Activated CD8-positive, alpha-beta memory T cell treated with anti-CD3 and anti-CD28 coated beads for 1 hour (primary cell): ENCODE results near the gene COPZ2.
"Not testable (repeated sequence)": the region's sequence is repeated elsewhere in the genome, so short reads cannot be mapped to it uniquely, and the experiment has no call there.

Source experiments
- DNase-seq, 2 donors: peaks; one replicate each; pipeline ENCODE4 v3.0.0-alpha.2; 2020; ENCODE audit warnings: low read depth in 1 of 2; ENCODE audit errors: extremely low read depth in 1 of 2

Gene COPZ2

GRCh38 chr17:48010193-48010592 lies 27.4 kb downstream of the COPZ2 start:
- no peak for DNase-seq

GRCh38 chr17:48006936-48007709 lies 30.5 kb downstream of the COPZ2 start:
- DNase-seq, result no peak

- DNase-seq, result no peak
These were observed 32.6 kb downstream of the COPZ2 start for GRCh38 chr17:48004983-48005382.

- no peak for DNase-seq
These were observed 34.0 kb downstream of the COPZ2 start for GRCh38 chr17:48003417-48004151.

GRCh38 chr17:48002916-48003416 lies 34.6 kb downstream of the COPZ2 start:
- no peak for DNase-seq

GRCh38 chr17:48002266-48002915 lies 35.2 kb downstream of the COPZ2 start:
- no peak for DNase-seq

- not testable (repeated sequence) for DNase-seq
These were observed 35.9 kb downstream of the COPZ2 start for GRCh38 chr17:48001657-48002056.

- DNase-seq, result no peak
These were observed 36.4 kb downstream of the COPZ2 start for GRCh38 chr17:48001197-48001596.

GRCh38 chr17:47999582-47999981 lies 38.0 kb downstream of the COPZ2 start:
- no peak for DNase-seq

GRCh38 chr17:47998044-47998443 lies 39.6 kb downstream of the COPZ2 start:
- DNase-seq, result no peak

GRCh38 chr17:47997586-47997985 lies 40.0 kb downstream of the COPZ2 start:
- DNase-seq, result no peak

GRCh38 chr17:47996201-47996600 lies 41.4 kb downstream of the COPZ2 start:
- DNase-seq, result no peak

GRCh38 chr17:47995241-47995935 lies 42.2 kb downstream of the COPZ2 start:
- DNase-seq, result no peak

GRCh38 chr17:47994724-47995123 lies 42.9 kb downstream of the COPZ2 start:
- no peak for DNase-seq

- DNase-seq, result no peak
These were observed 43.6 kb downstream of the COPZ2 start for GRCh38 chr17:47993964-47994363.

- DNase-seq, result no peak
These were observed 44.5 kb downstream of the COPZ2 start for GRCh38 chr17:47993031-47993564.

GRCh38 chr17:47992216-47992615 lies 45.4 kb downstream of the COPZ2 start:
- no peak for DNase-seq

- no peak for DNase-seq
These were observed 46.5 kb downstream of the COPZ2 start for GRCh38 chr17:47990962-47991731.

GRCh38 chr17:47989700-47990099 lies 47.9 kb downstream of the COPZ2 start:
- no peak for DNase-seq

- DNase-seq, result no peak
These were observed 48.4 kb downstream of the COPZ2 start for GRCh38 chr17:47989159-47989558.
